ENCODE measurements around the gene NAT10. TPM values are rescaled to one million over a fixed set of nuclear protein-coding genes. Genes with fewer than 3 reads are reported as not detected.

NAT10 gene
- total and polyA plus RNA-seq, 2 experiments from 2014 or later: 44.1 to 58.8 TPM

DNA sequence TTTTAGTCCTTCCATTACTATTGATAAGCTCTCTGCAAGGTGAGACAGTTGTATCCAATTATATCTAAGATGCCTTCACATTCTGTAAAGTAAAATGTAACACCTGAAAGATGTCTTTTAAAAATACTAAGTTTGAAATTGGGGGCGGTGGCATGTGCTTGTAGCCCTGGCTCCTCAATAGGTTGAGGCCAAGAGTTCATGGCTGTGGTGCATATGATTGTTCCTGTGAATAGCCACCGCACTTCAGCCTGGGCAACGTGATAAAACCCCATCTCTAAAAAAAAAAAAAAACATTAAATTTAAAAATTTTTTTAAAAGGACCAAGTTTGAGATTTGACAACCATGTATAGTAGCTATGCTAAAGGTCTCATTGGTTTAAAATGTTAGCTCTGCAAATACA is 33.4 kb upstream of the NAT10 start:
- H3K4me3 ChIP-seq: no peak overlapping the region
- H2AFZ ChIP-seq: no peak overlapping the region
- H4K20me1 ChIP-seq (replicated peaks; ENCODE audit: insufficient read depth): peaks cover 75% of the 10 kb centered on the region
- Mint-ChIP-seq H3K27ac (no peak overlapping the region), H3K4me1 (peaks cover 9% of the 10 kb centered on the region; the same call in 2 of the 3 replicates), H3K27me3 (ENCODE audit: insufficient read depth, low read depth, poor library complexity) (no peaks in the 10 kb centered on the region), H3K36me3 (ENCODE audit: low read depth) (peaks cover 72% of the 10 kb centered on the region), H3K4me3 (no peak overlapping the region), H3K9me3 (no peaks in the 10 kb centered on the region)
- peaks cover 98% of the 10 kb centered on the region for H3K79me2 ChIP-seq (replicated peaks; ENCODE audit: insufficient read depth)
- H3F3A ChIP-seq (replicated peaks; ENCODE audit: low read depth): peaks cover 7% of the 10 kb centered on the region; the same call in 1 of the 2 replicates
- H3K9me2 ChIP-seq (ENCODE audit: insufficient read depth): no peaks in the 10 kb centered on the region
- H3K4me2 ChIP-seq: no peak overlapping the region
- H3K4me1 ChIP-seq (ENCODE audit: insufficient read depth): no peaks in the 10 kb centered on the region
- DNase-seq (ENCODE audit: low spot score): no peak
- peaks cover 57% of the 10 kb centered on the region for H3K36me3 ChIP-seq (ENCODE audit: insufficient read depth)
- H3K27me3 ChIP-seq (ENCODE audit: insufficient read depth): no peaks in the 10 kb centered on the region
- no peak for ATAC-seq
- no peak for TF ChIP-seq NANOG (IDR thresholded peaks at IDR 0.05; ENCODE audit: borderline replicate concordance)
- TF ChIP-seq, protein P1, sequence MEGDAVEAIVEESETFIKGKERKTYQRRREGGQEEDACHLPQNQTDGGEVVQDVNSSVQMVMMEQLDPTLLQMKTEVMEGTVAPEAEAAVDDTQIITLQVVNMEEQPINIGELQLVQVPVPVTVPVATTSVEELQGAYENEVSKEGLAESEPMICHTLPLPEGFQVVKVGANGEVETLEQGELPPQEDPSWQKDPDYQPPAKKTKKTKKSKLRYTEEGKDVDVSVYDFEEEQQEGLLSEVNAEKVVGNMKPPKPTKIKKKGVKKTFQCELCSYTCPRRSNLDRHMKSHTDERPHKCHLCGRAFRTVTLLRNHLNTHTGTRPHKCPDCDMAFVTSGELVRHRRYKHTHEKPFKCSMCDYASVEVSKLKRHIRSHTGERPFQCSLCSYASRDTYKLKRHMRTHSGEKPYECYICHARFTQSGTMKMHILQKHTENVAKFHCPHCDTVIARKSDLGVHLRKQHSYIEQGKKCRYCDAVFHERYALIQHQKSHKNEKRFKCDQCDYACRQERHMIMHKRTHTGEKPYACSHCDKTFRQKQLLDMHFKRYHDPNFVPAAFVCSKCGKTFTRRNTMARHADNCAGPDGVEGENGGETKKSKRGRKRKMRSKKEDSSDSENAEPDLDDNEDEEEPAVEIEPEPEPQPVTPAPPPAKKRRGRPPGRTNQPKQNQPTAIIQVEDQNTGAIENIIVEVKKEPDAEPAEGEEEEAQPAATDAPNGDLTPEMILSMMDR (conservative IDR thresholded peaks at IDR 0.05; ENCODE audit: low read depth in 2 of 2): no peak
- no peak for TF ChIP-seq JUNB (IDR thresholded peaks at IDR 0.05; ENCODE audit: unreplicated experiment)
- no peak for TF ChIP-seq ZNF114 (CRISPR knock-in tag; IDR thresholded peaks at IDR 0.05)
- TF ChIP-seq ZNF331 (CRISPR knock-in tag; IDR thresholded peaks at IDR 0.05; ENCODE audit: low read depth): no peak
- no peak for TF ChIP-seq POLR2AphosphoS5 (IDR thresholded peaks at IDR 0.05; ENCODE audit: low read depth)
- no peak for TF ChIP-seq EZH2phosphoT487 (IDR thresholded peaks at IDR 0.05; ENCODE audit: unreplicated experiment)
- no peak for TF ChIP-seq ZNF462 (CRISPR knock-in tag; IDR thresholded peaks at IDR 0.05)
- TF ChIP-seq, protein P2, sequence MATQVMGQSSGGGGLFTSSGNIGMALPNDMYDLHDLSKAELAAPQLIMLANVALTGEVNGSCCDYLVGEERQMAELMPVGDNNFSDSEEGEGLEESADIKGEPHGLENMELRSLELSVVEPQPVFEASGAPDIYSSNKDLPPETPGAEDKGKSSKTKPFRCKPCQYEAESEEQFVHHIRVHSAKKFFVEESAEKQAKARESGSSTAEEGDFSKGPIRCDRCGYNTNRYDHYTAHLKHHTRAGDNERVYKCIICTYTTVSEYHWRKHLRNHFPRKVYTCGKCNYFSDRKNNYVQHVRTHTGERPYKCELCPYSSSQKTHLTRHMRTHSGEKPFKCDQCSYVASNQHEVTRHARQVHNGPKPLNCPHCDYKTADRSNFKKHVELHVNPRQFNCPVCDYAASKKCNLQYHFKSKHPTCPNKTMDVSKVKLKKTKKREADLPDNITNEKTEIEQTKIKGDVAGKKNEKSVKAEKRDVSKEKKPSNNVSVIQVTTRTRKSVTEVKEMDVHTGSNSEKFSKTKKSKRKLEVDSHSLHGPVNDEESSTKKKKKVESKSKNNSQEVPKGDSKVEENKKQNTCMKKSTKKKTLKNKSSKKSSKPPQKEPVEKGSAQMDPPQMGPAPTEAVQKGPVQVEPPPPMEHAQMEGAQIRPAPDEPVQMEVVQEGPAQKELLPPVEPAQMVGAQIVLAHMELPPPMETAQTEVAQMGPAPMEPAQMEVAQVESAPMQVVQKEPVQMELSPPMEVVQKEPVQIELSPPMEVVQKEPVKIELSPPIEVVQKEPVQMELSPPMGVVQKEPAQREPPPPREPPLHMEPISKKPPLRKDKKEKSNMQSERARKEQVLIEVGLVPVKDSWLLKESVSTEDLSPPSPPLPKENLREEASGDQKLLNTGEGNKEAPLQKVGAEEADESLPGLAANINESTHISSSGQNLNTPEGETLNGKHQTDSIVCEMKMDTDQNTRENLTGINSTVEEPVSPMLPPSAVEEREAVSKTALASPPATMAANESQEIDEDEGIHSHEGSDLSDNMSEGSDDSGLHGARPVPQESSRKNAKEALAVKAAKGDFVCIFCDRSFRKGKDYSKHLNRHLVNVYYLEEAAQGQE (IDR thresholded peaks at IDR 0.05; ENCODE audit: unreplicated experiment): no peak
- no peak for TF ChIP-seq CREB1 (CRISPR knock-in tag; IDR thresholded peaks at IDR 0.05; ENCODE audit: low read depth)
- no peak for TF ChIP-seq ETS1 (IDR thresholded peaks at IDR 0.05)
- TF ChIP-seq STAT1 (IDR thresholded peaks at IDR 0.05; ENCODE audit: unreplicated experiment): no peak
- H3K27ac ChIP-seq (ENCODE audit: low read depth): no peak overlapping the region
